Lower leg skin (tissue), 3 donors: ENCODE results near the gene THADA.

Experiments
- CTCF ChIP-seq, 3 donors: fragments of 450-650 bp; IDR thresholded peaks; one replicate each; pipeline ENCODE4 v1.5.1; 2016; ENCODE audit warnings: antibody characterized with exemption in 3 of 3, mild to moderate bottlenecking in 3 of 3, moderate library complexity in 2 of 3
- POLR2A ChIP-seq, 2 donors: fragments of 450-650 bp; IDR thresholded peaks; one replicate each; pipeline ENCODE4 v1.6.1; 2016 to 2017; ENCODE audit warnings: antibody characterized with exemption in 2 of 2, mild to moderate bottlenecking in 1 of 2, moderate library complexity in 1 of 2

GRCh38 chr2:43426305-43427031 is 169.4 kb downstream of the THADA start:
- no peak for TF ChIP-seq CTCF (IDR thresholded peaks at IDR 0.05)
- TF ChIP-seq POLR2A (IDR thresholded peaks at IDR 0.05): no peak
